Smooth muscle cell (in vitro differentiated cells): ENCODE results near the gene LRRC59. TPM values are rescaled to one million over a fixed set of nuclear protein-coding genes. Genes with fewer than 3 reads are reported as not detected.

Source experiments
- DNase-seq: peaks from one replicate; lab custom pipeline; 2025; ENCODE audit not compliant: unreplicated experiment; lab: John Stamatoyannopoulos, UW
- H2AFZ ChIP-seq: fragments of 200-600 bp; sonication (generic); 2 replicates; pipeline ENCODE4 v1.6.0; 2016; ENCODE audit warnings: antibody characterized with exemption, low read depth, mild to moderate bottlenecking
- H3F3A ChIP-seq: fragments of 200-600 bp; sonication (generic); 2 replicates; pipeline ENCODE4 v1.6.0; 2017; ENCODE audit warnings: antibody characterized with exemption, low read depth
- H3K27ac ChIP-seq: fragments of 200-600 bp; sonication (generic); 2 replicates; pipeline ENCODE4 v1.5.1; 2016; ENCODE audit warnings: low read depth, mild to moderate bottlenecking
- H3K27me3 ChIP-seq: fragments of 200-600 bp; sonication (generic); 2 replicates; pipeline ENCODE4 v1.6.1; 2016; ENCODE audit warnings: low read depth, mild to moderate bottlenecking
- H3K36me3 ChIP-seq: fragments of 200-600 bp; sonication (generic); 2 replicates; pipeline ENCODE4 v1.5.1; 2016; ENCODE audit warnings: low read depth
- H3K4me1 ChIP-seq: fragments of 200-600 bp; sonication (generic); 2 replicates; pipeline ENCODE4 v1.5.1; 2016; ENCODE audit warnings: low read depth
- H3K4me2 ChIP-seq: fragments of 200-600 bp; sonication (generic); 2 replicates; pipeline ENCODE4 v1.6.0; 2016; ENCODE audit warnings: mild to moderate bottlenecking
- H3K4me3 ChIP-seq: fragments of 200-600 bp; sonication (generic); 2 replicates; pipeline ENCODE4 v1.5.1; 2016; ENCODE audit warnings: mild to moderate bottlenecking
- H3K79me2 ChIP-seq: fragments of 200-600 bp; sonication (generic); 2 replicates; pipeline ENCODE4 v1.6.0; 2016; ENCODE audit warnings: low read depth, mild to moderate bottlenecking
- H3K9ac ChIP-seq: fragments of 200-600 bp; sonication (generic); 2 replicates; pipeline ENCODE4 v1.6.0; 2016; ENCODE audit warnings: low read depth
- H3K9me3 ChIP-seq: fragments of 200-600 bp; sonication (generic); replicated peaks from 2 replicates; pipeline ENCODE4 v1.5.1; 2016; ENCODE audit warnings: low read depth
- H4K20me1 ChIP-seq: fragments of 200-600 bp; sonication (generic); 2 replicates; pipeline ENCODE4 v1.6.0; 2016; ENCODE audit warnings: low read depth
- WGBS: methylation state at CpG from one replicate; pipeline ENCODE4 v1.1.7; 2016; ENCODE audit warnings: low lambda C conversion rate; 5-methylcytosine and 5-hydroxymethylcytosine counted together
- polyA plus RNA-seq: library from polyadenylated mRNA; unstranded; fragments of >200 nt; fragmentation: Nextera tagmentation; extraction: Ambion mirVana; gene quantifications from 2 replicates; pipeline ENCODE4 v1.2.1, GENCODE V29; 2016
- total RNA-seq: library from RNA; depleted of rRNA; stranded (reverse); fragments of >200 nt; gene quantifications from 2 replicates; pipeline ENCODE4 v1.2.3, GENCODE V29; 2014
- TF ChIP-seq, protein P1 (sequence below): fragments of 200-600 bp; sonication (generic); IDR thresholded peaks from 2 replicates; pipeline ENCODE4 v1.5.1; 2017; ENCODE audit warnings: borderline replicate concordance, mild to moderate bottlenecking, antibody characterized with exemption; ENCODE audit not compliant: insufficient read depth, poor library complexity, severe bottlenecking

LRRC59 gene
- total and polyA plus RNA-seq, 2 experiments from 2014 or later: 160 to 161 TPM

DNA sequence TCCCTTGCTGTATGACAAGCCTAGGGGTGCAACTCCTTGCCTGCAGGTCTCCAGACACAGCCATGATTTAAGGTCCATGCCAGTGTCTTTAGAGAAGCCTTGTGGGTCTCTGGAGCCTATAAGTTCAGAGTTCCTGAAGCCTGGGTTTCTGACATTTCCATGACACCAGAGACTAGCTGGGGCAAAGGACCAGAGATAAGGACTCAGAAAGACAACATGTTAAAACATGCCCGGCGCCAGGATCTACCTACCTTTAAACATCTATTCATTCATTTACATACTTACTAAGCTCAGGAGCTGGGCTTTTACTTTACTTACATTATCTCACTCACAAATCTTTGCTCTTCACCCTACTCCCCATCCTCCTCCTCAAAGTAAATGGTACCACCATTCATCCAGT lies 25.8 kb downstream of the LRRC59 start:
- no peaks in the 10 kb centered on the region for H3K27me3 ChIP-seq
- H3K27ac ChIP-seq: peak overlapping the region; percentile 48
- peaks cover 15% of the 10 kb centered on the region for H3K79me2 ChIP-seq
- no peak overlapping the region for H2AFZ ChIP-seq
- H3K9me3 ChIP-seq: no peaks in the 10 kb centered on the region
- peaks cover 5% of the 10 kb centered on the region for H3K36me3 ChIP-seq
- DNase-seq: no peak
- H4K20me1 ChIP-seq: no peaks in the 10 kb centered on the region
- H3F3A ChIP-seq: no peaks in the 10 kb centered on the region
- peak overlapping the region; percentile 88 for H3K4me2 ChIP-seq
- WGBS: 92% methylated on average over 2 of the region's 2 CpGs
- no peak overlapping the region for H3K4me3 ChIP-seq
- H3K9ac ChIP-seq: no peak overlapping the region
- TF ChIP-seq, protein P1, sequence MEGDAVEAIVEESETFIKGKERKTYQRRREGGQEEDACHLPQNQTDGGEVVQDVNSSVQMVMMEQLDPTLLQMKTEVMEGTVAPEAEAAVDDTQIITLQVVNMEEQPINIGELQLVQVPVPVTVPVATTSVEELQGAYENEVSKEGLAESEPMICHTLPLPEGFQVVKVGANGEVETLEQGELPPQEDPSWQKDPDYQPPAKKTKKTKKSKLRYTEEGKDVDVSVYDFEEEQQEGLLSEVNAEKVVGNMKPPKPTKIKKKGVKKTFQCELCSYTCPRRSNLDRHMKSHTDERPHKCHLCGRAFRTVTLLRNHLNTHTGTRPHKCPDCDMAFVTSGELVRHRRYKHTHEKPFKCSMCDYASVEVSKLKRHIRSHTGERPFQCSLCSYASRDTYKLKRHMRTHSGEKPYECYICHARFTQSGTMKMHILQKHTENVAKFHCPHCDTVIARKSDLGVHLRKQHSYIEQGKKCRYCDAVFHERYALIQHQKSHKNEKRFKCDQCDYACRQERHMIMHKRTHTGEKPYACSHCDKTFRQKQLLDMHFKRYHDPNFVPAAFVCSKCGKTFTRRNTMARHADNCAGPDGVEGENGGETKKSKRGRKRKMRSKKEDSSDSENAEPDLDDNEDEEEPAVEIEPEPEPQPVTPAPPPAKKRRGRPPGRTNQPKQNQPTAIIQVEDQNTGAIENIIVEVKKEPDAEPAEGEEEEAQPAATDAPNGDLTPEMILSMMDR: no peak
- peaks cover 11% of the 10 kb centered on the region for H3K4me1 ChIP-seq

DNA sequence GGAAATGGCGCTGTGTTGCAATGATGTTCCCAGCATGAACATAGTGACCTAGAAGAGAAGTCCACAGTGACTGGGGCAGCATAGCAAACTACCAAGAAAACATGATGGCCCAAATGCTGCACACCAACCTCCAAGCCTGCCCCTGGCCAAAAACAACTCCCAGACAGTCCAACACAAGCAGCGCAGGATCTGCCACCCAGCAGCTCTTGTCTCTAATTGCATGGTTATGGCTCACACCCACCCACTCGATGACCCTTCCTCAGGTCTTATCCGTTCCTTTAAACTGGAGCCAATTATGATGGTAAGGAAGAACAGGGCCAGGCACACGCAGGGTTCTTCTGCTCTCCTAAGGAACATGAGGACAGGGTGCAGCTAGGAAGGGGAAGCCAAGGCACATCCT lies 27.3 kb downstream of the LRRC59 start:
- Histone ChIP-seq H3K36me3 (peaks cover 5% of the 10 kb centered on the region), H3K27me3 (no peaks in the 10 kb centered on the region), H3K27ac (no peak overlapping the region), H2AFZ (no peak overlapping the region), H3K79me2 (peaks cover 15% of the 10 kb centered on the region), H3F3A (no peaks in the 10 kb centered on the region), H3K4me3 (no peak overlapping the region), H3K4me2 (no peak overlapping the region), H3K4me1 (peaks cover 11% of the 10 kb centered on the region), H4K20me1 (no peaks in the 10 kb centered on the region), H3K9ac (no peak overlapping the region), H3K9me3 (no peaks in the 10 kb centered on the region)
- TF ChIP-seq, protein P1: no peak
- WGBS: 97% methylated on average over 5 of the region's 5 CpGs
- DNase-seq: no peak

DNA sequence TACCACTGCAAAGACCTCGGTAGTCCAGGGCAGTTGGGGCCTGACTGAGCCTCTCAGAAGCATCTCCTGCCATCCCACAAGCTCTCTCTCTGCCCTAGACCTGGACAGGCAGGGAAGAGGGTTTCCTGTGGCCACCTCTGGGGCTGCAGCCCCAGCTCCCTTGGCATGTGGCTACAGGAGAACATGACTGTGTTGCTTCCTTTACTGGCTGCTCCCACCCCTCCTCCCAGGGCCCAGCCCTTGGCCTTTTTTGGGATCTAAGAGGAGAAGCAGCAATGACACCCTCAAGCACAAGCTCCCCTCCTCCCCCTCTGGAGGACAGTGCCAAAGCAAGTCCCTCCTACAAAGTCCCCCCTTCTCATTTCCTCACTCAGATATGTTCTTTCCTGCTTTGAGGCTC lies 29.9 kb downstream of the LRRC59 start:
- no peak overlapping the region for H3K27ac ChIP-seq
- no peaks in the 10 kb centered on the region for H3F3A ChIP-seq
- no peak for DNase-seq
- H3K9me3 ChIP-seq: no peaks in the 10 kb centered on the region
- peaks cover 15% of the 10 kb centered on the region for H3K79me2 ChIP-seq
- H2AFZ ChIP-seq: no peak overlapping the region
- H3K27me3 ChIP-seq: no peaks in the 10 kb centered on the region
- H3K9ac ChIP-seq: no peak overlapping the region
- peaks cover 20% of the 10 kb centered on the region for H3K4me1 ChIP-seq
- peaks cover 5% of the 10 kb centered on the region for H3K36me3 ChIP-seq
- no peaks in the 10 kb centered on the region for H4K20me1 ChIP-seq
- H3K4me2 ChIP-seq: no peak overlapping the region
- TF ChIP-seq, protein P1: no peak
- WGBS: 93% methylated on average over 1 of the region's 1 CpG
- H3K4me3 ChIP-seq: no peak overlapping the region

DNA sequence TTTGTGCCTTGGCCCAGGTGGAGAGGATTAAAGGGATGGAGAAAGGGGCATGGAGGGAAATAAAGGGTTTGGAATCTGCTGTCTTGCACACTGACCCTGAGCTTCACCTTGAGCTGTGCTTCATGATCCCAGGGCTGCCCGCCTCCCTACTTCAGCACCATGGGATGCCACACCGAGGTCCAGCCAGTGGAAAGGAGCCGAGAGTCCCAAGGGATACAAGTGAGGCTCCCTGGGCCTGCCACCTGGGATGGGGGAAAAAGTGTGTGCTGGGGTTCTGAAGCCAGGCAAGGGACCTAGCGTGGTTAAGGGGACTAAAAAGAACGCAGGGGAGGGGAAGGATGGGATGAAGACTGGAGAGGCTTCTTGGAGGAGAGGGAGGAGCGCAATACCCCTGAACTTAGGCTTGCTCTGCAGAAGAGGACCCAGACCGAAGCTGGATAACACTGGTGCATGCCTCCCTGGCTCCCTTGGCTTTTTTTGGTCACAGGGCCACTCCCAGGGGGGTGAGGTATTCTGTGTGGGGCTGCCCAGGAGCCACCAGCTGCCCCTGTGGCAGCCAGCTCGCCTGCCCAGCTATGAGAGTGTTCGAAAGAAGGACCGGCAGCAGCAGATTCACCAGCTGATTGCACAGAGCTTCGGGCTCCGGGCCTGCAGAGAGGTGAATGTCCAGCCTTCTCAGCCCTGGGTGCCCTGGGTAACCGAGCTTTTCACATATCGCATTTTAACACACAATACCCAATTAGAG lies 31.5 kb downstream of the LRRC59 start:
- Histone ChIP-seq H3K4me2 (no peak overlapping the region), H2AFZ (no peak overlapping the region), H3K27ac (no peak overlapping the region), H3K4me1 (peaks cover 13% of the 10 kb centered on the region), H3K79me2 (peaks cover under 1% of the 10 kb centered on the region), H3K4me3 (no peak overlapping the region), H3K27me3 (no peaks in the 10 kb centered on the region), H3F3A (peaks cover 9% of the 10 kb centered on the region), H3K36me3 (peaks cover 5% of the 10 kb centered on the region), H3K9me3 (no peaks in the 10 kb centered on the region), H3K9ac (no peak overlapping the region), H4K20me1 (no peaks in the 10 kb centered on the region)
- 95% methylated on average over 14 of the region's 14 CpGs for WGBS
- DNase-seq: no peak
- TF ChIP-seq, protein P1: no peak
